ENCODE results near the gene C2orf76.

GRCh38 chr2:119408221-119408619 is 41.6 kb upstream of the C2orf76 start:
- no peak for TF ChIP-seq CTCF (conservative IDR thresholded peaks at IDR 0.05; ENCODE audit: low read depth, low read length)
- no peak for TF ChIP-seq EZH2 (IDR thresholded peaks at IDR 0.05; ENCODE audit: low read length, unreplicated experiment)
- no peak for TF ChIP-seq EZH2phosphoT487 (IDR thresholded peaks at IDR 0.05; ENCODE audit: borderline replicate concordance, low read length)

Data from PC-3 (cell line).